VCaP (cell line): ENCODE results near the gene LPAR5.
A peak's percentile ranks its signal among the peaks of the same experiment; 100 is the strongest.
"Not testable (repeated sequence)": the region's sequence is repeated elsewhere in the genome, so short reads cannot be mapped to it uniquely, and the experiment has no call there.

Experiments used
- H3K27ac ChIP-seq: fragments of 450-650 bp; 2 replicates; pipeline ENCODE4 v1.5.1; 2017
- TF ChIP-seq, protein P1 (sequence below): fragments of 450-650 bp; conservative IDR thresholded peaks from 2 replicates; pipeline ENCODE4 v1.5.1; 2017; ENCODE audit warnings: mild to moderate bottlenecking, moderate library complexity

LPAR5 gene

GRCh38 chr12:6605421-6606330 is 30.1 kb downstream of the LPAR5 start:
- H3K27ac ChIP-seq = peak overlapping the region; percentile 93
- TF ChIP-seq, protein P1, sequence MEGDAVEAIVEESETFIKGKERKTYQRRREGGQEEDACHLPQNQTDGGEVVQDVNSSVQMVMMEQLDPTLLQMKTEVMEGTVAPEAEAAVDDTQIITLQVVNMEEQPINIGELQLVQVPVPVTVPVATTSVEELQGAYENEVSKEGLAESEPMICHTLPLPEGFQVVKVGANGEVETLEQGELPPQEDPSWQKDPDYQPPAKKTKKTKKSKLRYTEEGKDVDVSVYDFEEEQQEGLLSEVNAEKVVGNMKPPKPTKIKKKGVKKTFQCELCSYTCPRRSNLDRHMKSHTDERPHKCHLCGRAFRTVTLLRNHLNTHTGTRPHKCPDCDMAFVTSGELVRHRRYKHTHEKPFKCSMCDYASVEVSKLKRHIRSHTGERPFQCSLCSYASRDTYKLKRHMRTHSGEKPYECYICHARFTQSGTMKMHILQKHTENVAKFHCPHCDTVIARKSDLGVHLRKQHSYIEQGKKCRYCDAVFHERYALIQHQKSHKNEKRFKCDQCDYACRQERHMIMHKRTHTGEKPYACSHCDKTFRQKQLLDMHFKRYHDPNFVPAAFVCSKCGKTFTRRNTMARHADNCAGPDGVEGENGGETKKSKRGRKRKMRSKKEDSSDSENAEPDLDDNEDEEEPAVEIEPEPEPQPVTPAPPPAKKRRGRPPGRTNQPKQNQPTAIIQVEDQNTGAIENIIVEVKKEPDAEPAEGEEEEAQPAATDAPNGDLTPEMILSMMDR = no peak

GRCh38 chr12:6604259-6605029 is 31.3 kb downstream of the LPAR5 start:
- H3K27ac ChIP-seq = peak overlapping the region; percentile 93; the same call in 1 of the 2 replicates
- TF ChIP-seq, protein P1 = no peak

DNA sequence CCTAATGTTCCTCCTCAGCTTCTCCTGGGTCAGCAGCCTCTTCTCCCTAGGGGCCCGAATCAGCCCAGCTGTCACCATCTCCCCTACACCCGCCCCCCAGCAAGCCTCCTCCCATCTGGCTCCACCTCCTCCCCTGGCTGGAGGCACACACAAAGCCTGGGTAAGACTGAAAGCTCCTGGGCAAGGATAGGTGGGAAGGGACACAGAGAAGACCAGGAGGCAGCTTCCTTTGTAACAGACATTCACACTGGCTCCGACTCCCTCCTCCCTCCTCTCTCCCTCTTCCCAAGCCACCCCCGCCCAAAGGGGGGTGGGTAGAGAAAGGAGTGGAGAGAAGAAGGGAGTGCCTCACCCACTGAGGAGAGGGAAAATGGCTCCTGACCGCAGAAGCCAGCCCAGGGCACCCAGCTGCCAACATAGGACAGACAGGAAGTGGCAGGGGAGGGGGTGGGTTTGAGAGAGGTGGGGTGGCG is 32.6 kb downstream of the LPAR5 start:
- H3K27ac ChIP-seq = peak overlapping the region; percentile 93; the same call in 1 of the 2 replicates
- TF ChIP-seq, protein P1 = no peak

DNA sequence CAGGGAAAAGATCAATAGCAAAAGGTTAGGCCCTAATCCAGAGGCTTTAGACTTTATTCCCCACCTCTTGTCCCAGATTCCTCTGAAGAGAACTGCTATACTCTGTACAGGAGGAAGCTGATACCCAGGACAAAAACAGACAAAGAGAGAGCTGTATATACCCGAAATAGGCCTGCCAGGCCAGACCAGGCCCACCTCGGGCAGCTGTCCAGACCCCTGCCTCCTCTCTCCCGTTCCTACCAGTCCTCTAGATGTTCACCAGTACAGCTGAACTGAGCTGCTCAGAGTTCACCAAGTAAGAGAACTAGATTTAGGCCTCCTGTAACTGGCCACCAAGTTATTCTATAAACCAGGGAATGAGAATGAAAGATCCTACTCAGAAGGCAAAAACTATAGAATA is 33.2 kb downstream of the LPAR5 start:
- TF ChIP-seq, protein P1 = no peak
- H3K27ac ChIP-seq = peak overlapping the region; percentile 93; the same call in 1 of the 2 replicates

GRCh38 chr12:6595673-6596072 is 40.1 kb downstream of the LPAR5 start:
- not testable (repeated sequence) for H3K27ac ChIP-seq

DNA sequence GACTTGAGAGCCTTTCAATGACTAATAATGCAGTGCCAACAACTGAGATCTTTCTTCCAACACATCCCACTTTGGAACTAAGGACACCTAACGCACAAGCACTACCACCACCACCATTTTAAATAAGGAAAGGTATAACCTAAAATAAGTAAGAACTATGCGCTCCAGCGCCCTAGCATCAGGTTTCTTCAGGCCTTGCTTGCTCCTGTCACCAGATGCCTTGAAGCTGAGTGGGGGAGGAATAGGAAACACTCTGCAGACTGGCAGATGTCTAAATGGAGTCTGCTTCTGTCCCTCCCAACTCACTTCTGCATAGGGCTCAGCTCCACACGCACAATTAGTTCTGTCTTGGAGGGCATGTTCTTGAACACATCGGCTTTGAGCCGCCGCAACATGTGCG is 43.7 kb downstream of the LPAR5 start:
- no peak overlapping the region for H3K27ac ChIP-seq
- TF ChIP-seq, protein P1 = no peak

GRCh38 chr12:6586569-6586968 is 49.2 kb downstream of the LPAR5 start:
- not testable (repeated sequence) for H3K27ac ChIP-seq

- TF ChIP-seq, protein P1 = no peak
- no peak overlapping the region for H3K27ac ChIP-seq
These were observed 51.5 kb downstream of the LPAR5 start for GRCh38 chr12:6584293-6584692.
